GM10266 (cell line): ENCODE results near the gene TMEM215.

Experiments used
- DNase-seq: peaks from one replicate; pipeline ENCODE4 v3.0.0; 2012; ENCODE audit errors: extremely low spot score
- TF ChIP-seq, protein P1 (sequence below): IDR thresholded peaks from 2 replicates; pipeline ENCODE4 v1.5.1; 2012; ENCODE audit warnings: mild to moderate bottlenecking, low read depth; ENCODE audit not compliant: control insufficient read depth, insufficient read depth; ENCODE audit errors: missing control alignments

Gene TMEM215, protein sequence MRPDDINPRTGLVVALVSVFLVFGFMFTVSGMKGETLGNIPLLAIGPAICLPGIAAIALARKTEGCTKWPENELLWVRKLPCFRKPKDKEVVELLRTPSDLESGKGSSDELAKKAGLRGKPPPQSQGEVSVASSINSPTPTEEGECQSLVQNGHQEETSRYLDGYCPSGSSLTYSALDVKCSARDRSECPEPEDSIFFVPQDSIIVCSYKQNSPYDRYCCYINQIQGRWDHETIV

DNA sequence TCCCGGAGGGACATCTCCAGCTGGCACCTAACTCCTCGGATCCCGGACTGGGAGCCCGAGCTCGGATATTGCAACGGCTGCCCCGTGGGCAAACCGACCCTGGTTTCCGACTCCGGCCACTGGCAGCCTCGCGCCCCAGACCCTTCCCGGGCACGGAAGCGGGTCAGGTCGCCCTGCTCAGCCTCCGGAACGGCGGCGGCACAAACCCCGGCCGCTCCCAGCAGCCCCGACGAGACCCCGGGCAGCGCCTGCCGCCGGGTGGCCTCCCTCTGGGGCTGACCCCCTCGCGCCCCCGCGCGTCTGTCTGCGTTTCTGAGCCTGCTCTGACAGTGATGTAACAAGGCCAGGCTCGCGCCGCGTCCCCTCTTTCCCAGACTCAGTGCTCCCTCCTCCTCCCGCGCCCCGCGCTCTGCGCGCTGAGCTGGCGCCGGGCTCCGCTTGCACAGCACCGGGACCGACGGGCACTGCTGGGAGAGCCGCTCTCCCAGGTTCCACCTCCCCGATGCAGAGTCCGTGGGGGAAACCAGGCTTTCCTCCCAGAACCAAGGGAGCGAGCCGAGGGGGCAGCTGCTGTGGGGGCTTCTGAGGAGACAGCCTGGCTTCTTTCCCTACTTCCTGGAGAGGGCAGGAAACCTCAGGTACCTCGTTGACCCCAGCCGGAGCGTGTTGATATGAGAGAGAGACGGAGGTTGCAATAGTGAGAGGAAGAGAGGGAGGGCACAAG is at the start of gene TMEM215:
TMEM215 (plus strand) TSS at position 373 of the 724 bp plus-strand sequence. CDS start 644 bp downstream, outside the sequence.
- no peak for DNase-seq
- TF ChIP-seq, protein P1, sequence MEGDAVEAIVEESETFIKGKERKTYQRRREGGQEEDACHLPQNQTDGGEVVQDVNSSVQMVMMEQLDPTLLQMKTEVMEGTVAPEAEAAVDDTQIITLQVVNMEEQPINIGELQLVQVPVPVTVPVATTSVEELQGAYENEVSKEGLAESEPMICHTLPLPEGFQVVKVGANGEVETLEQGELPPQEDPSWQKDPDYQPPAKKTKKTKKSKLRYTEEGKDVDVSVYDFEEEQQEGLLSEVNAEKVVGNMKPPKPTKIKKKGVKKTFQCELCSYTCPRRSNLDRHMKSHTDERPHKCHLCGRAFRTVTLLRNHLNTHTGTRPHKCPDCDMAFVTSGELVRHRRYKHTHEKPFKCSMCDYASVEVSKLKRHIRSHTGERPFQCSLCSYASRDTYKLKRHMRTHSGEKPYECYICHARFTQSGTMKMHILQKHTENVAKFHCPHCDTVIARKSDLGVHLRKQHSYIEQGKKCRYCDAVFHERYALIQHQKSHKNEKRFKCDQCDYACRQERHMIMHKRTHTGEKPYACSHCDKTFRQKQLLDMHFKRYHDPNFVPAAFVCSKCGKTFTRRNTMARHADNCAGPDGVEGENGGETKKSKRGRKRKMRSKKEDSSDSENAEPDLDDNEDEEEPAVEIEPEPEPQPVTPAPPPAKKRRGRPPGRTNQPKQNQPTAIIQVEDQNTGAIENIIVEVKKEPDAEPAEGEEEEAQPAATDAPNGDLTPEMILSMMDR = no peak

DNA sequence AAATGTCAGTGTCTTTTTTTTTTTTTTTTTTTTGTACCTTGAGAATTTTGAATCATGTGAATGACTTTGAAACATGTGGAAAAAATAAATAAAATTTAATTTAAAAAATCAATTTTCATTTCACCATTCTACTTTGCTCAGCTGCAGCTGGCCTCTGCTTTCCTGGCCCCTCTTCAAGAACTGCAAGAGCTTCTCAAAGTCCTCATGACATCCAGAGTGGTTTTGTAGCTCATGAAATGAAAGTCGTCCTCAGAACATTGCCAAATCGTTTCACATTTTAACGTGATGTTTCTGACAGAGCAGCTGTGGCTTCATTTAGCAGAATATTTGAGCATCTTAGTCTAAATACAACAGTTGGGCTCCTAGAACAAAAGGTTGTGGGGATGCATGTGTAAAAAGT is 47.9 kb upstream of the TMEM215 start:
- DNase-seq = no peak
- TF ChIP-seq, protein P1 = no peak

DNA sequence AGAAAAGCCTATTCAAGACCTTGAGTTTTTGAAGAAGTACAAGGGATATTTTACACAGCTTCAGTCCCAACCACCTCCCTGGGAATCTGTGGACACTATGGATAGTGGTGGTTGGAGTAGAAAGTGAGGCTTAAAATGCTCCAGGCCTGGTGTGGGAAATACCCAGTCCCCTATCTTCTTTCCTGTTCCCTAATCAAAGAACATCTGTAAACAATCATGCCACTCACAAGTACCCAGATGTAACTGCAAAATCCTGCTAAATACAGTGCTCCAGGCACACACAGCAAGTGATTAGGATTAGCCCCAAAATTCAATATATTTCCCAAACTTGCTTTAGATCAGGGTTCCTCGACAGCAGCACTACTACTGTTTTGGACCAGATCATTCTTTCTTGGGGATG is 46.0 kb upstream of the TMEM215 start:
- no peak for DNase-seq
- TF ChIP-seq, protein P1 = no peak

DNA sequence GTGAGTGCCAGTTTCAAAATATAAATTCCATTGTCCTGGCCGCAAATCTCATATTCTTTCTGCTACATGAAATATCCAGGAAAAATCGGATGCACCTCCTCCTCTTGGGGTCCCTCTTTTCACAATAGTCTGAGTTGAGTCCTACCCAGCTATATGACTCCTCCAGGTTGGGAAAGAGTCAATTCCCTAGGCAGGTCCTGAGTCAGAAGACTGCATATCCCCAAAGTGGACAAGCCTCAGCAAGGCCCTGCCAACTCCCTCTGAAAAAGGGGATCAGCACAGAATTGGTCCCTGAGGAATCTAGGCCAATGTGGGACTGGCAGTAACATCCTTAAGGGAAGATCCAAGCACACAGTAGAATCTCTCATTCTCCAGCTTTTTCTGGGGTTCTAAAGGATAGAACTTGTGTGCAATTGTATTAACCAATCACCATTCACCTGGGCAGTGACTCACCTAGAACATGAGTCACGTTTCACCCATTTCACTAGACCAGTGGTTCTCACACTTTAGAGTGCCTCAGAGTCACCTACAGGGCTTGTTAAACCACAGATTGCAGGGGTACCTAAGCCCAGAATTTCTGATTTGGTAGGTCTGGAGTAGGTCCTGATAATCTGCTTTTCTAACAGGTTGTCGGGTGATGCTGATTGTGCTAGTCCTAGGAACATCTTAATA is 44.7 kb upstream of the TMEM215 start:
- TF ChIP-seq, protein P1 = no peak
- no peak for DNase-seq

- no peak for DNase-seq
- TF ChIP-seq, protein P1 = no peak
Observed at GRCh38 chr9:32741706-32742105, 41.6 kb upstream of the TMEM215 start.

DNA sequence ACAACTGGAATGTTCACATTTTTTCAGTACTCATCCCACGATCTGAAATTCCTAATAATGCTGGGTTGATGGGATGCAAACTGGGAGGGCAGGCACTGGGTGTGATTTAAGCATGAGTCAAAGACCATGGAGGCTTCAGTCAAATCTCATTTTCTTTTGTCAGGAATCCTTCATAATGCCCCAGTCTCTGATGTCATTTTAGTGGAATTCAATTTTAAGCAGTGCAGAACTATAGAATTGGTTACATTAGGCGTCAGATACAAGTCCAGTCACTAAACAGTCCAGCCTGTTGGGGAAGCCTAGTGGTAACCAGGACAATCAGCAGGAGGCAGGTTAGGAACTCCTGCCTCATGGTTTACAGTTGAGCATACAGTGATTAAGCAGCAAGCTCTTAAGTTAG is 41.0 kb upstream of the TMEM215 start:
- no peak for DNase-seq
- TF ChIP-seq, protein P1 = no peak
